Inflammatory macrophage (primary cell): Measurements from ENCODE around the gene ZNF805.
"Not testable (repeated sequence)": the region's sequence is repeated elsewhere in the genome, so short reads cannot be mapped to it uniquely, and the experiment has no call there.

Experiments used
- DNase-seq, 2 donors: peaks; one replicate each; pipeline ENCODE4 v3.0.0-alpha.2; 2020 to 2022

The ZNF805 gene

DNA sequence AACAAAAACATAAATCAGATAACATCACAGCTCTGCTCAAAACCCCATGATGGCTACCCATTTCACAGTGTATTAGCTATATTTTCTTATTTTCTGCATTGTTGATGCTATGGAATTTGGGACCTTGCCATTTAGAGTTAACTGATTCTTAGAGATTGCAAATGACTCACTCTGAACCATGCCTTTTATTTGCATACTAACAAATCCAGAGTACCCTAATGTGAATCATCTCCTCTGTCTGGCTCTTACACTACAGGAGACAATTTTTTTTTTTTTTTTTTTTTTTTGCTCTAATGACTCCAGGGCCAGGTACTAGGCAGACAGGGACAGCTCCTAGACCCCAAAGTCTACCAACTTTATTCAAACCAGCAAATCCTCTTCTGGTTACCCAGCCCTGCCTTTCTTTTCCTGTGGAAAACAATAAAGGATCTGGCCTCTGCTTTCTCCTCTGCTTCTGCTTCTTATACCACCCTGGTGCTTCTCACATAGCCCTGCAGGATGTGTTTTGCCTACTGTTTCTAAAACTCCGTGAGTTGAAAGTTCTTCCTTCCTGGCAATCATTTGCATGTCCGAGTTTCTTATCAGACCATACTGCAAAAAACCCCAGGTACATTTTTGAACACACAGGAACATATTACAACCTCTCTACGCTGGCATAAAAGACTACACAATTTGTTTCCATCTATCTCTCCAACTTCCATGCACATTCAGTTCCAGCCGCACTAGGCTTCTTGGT is 29.3 kb downstream of the ZNF805 start:
- no peak for DNase-seq

DNA sequence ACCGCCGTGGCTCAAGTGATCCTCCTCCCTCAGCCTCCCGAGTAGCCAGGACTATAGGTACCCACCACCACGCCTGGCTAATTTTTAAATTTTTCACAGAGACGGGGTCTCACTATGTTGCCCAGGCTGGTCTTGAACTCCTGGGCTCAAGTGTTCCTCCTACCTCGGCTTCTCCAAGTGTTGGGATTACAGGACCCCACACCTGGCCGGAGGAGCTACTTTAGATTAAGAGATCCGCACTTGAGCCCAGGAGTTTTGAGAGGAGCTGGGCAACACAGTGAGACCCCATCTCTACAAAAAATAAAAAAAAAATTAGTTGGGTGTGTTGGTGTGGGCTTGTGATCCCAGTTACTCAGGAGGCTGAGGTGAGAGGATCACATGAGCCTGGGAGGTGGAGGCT is 30.8 kb downstream of the ZNF805 start:
- DNase-seq = no peak

DNA sequence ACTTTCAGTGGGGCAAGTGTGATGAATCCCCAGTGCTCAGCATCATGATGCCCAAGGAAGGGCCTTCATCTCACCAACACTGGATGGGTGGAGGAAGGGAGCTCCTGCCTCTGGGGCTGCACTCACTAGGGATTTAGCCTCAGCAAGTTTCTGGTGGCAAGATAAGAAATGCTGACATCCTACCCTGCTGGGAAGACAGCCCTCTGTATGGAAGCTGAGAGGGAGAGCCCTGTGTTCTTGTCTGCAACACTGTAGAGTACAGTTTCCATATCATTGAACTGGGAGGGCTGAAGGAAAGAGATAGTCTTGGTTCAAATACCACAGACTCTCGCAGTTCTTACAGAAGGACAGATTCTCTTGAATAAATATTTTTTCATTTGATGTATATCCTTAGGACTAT is 32.6 kb downstream of the ZNF805 start:
- no peak for DNase-seq

DNA sequence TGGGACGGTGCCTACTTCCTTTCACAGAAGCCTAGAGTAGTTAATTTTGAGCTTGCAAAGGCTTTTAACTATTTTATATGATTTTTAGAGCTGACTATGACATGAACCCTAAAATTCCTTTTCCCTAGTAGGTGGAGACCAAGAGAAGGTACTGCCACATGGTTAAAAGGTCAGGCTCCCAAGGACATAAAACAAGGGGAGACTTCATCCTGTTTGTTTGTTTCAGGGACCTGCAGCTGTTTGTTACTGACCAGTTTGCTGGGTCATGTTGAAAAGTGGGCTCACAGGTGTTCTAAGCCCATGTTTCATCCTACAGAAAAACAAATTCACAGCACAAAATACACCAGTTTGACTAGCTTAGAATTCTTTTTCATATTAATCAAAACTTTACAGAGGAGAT is 36.0 kb downstream of the ZNF805 start:
- no peak for DNase-seq

DNA sequence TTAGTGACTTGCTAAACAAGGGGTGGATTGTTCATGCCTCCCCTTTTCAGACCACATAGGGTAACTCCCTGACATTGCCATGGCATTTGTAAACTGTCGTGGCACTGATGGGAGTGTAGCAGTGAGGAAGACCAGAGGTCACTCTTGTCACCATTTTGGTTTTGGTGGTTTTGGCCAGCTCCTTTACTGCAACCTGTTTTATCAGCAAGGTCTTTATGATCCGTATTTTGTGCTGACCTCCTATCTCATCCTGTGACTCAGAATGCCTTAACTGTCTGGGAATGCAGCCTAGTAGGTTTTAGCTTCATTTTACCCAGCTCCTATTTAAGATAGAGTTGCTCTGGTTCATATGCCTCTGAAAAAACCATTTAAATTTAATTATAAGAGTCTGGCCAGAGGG is 38.0 kb downstream of the ZNF805 start:
- not testable (repeated sequence) for DNase-seq

DNA sequence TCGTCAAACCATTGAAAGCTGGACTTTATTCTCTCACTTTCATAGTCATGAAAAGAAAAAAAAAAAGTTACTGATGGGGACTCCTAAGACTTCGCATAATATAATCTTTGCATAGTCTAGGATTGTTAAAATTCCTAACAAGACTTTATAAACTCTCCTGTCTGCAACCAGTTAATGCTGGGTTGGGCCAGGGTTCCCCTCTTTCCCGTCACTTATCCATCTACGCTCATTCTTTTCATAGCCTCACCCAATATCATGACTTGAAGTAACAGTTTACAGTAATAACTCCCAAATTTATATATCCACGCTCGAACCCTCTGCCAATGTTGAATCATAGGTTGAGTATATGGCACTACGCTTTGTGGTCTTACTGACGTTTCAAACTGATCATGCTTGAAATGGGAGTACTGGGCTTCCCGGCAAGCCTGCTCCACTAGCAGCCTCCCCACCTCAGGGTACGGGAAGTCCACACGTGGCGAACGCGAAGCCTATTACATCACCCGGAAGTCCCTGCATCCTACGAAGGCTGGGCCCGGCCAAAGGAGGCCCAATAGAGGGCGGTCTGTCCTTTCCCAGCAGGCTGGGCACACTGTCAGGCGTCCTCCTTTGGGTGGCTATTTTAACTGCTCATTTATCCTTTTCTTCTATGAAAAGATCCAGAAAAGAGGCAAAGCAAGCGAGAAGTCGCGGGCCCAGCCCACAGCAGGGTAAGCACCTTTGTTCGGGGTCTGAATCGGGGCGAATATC is 39.2 kb downstream of the ZNF805 start:
- DNase-seq = peak; percentile 91 to 95

DNA sequence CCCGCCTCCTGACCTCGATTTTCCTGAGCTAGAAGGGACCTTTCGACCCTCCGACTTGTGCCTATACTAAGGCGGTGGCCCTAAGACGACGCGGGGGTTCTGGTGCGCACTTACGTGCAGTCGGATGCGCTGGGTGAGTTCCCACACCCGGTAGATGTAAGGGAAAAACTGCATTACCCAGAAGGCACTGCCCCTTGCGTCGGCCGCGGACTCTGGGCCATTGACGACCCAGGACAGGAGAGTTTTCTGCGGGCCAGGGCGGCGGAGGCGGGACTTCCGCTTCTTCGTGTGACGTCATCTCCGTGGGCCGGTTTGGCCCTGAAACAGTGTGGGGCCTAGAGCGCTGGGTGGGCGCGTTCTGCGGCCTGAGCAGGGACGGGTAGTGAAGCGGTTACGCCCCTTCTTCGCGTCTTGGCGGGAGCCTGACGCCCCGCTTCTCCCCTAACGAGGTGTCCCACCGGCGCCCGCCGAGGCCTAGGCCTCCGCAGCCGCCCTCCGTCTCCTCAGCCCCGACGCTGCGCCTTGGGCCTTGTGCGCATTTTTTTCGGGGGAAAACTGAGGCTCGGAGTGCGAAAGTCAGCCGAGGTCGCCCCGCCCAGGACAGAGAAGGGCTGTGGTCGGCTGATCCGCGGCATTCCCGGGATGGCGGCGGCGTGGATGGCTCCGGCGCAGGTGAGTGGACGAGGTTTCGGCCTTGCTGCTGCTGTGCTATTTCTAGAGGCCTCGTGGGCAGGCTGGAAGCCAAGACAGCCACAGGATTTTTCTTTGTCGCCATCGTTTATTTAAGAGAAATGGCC is 39.9 kb downstream of the ZNF805 start, which contains the start of gene ZNF460:
Gene ZNF460, plus strand, starts transcription at position 321 of the 797 bp plus-strand sequence. Its CDS starts 322 bp downstream, at position 643.
- peak; percentile 99 for DNase-seq

DNA sequence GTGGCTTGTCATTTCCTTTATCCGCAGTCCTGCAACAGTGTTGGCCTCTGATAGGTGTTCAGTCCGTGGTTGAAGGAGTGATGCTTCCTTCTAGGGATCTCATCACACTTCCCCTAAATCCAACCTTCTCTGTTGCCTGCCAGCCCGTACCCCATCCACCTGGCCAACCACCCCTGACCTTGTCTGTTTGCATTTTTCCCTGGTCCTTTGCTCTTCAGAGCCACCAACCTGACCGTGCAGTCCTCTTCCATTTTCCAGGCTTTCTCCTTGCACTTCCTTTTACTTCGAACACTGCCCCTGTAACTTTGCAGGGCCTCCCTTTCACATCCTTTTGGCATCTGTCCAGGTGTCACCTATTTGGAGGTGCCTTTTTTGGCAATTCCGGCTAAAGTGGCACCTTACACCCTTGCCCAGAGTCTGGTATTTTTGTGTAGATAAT is 40.5 kb downstream of the ZNF805 start:
- peak; percentile 32 for DNase-seq

DNA sequence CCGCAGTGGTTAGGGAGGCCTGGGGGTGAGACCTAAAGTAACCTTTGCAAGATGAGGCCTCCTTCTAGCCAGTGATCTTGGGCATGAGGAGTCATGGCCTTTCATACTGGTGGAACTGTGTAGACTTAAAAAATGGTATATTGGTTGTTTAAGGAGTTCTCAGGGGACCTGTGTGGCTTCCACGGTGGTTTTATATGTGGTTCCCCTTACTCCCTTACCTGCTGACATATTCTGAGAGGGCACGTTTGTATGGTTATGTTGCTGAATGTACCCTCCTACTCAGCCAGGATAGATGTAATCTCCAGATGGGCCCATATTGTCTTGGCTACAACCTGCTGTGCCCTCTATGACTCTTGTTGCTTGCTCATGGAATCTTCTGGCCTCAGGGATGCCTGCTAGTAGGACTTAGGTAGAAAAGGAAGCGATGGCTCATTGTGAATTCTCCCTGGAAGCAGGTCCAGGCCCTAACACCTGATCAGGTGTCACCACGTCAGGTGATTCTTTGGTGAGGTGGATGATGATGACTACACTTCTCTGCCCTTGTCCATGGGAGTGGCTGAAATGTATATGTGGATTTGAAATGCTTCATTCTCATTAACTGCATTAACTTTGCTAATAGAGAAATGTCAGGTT is 41.7 kb downstream of the ZNF805 start:
- no peak for DNase-seq

DNA sequence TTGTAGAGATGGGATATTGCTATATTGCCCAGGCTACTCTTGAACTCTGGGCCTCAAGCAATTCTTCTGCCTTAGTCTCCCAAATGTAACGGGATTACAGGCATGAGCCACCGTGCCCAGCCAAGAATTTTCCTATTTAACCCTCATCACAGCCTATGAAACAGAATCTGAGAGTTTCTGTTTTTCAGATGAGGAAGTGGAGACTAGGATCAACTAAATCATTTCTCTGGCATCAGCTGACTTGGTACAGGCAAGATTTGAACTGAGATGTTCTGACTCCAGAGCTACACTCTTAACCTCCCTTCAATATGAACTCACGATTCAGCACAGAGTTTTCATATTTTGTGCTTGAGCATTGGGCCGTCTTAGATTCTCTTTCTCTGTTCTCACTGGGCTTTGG is 47.9 kb downstream of the ZNF805 start:
- DNase-seq = no peak

DNA sequence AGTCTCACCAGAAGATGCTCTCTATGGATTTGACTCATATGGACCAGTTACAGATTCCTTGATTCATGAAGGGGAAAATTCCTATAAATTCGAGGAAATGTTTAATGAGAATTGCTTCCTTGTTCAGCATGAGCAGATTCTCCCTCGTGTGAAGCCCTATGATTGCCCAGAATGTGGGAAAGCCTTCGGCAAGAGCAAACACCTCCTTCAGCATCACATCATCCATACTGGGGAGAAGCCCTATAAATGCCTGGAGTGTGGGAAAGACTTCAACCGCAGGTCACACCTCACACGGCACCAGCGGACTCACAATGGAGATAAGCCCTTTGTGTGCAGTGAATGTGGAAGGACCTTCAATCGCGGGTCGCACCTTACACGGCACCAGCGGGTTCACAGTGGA is 50.5 kb downstream of the ZNF805 start:
- no peak for DNase-seq

DNA sequence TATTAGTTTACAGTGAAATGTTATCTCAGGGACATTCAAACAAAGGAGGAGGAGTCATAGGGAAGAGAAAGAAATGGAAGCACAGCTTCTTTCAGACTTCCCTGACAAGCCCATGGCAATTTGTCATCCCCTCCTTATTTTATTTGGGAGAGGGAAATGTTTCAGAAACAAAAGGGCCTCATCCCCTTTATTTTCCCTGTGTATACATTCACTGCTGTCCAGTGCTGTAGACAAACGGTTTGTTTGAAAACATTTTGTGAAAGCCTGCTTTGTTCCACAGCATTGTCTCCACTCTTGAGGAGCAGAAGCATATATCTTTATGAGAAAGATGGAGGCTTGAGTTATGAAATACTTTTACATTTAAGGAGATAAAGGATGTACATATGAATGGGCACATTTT is 52.1 kb downstream of the ZNF805 start:
- DNase-seq = no peak

DNA sequence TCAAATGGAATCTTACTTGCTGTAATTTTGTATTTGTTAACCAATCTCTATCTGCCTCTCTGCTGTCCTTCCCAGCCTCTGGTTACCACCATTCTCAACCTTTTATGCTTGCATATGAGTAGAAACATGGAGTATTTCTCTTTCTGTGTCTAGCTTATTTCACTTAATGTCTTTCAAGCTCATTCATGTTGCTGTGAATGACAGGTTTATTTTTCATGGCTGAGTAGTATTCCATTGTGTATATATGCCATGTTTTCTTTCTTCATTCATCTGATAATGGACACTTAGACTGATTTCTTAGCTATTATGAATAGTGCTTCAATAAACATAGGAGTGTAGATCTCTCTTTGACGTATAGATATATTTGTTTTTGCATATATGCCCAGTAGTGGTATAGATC is 53.3 kb downstream of the ZNF805 start:
- no peak for DNase-seq

DNA sequence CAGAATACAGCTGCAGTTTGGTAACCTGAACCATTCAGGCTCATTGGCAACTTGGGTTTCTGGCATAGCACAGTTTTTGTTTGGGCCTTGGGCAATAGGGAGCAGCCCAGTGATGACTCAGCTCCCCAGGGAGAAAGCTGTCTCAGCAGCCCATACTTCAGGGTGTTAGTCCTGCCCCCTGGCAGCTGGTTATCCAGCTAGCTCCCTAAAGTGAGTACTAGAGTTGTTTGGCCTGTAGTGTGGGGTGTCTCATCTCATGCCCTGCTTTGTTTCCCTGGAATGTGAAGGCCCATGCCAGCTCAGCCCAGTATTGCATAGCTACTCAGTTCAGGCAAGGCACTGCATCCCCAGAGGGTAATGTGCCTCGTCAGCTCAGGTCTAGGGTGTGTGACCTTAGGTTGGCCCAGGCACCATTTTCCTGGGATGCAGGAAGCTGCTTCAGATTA is 61.6 kb downstream of the ZNF805 start:
- DNase-seq = no peak

DNA sequence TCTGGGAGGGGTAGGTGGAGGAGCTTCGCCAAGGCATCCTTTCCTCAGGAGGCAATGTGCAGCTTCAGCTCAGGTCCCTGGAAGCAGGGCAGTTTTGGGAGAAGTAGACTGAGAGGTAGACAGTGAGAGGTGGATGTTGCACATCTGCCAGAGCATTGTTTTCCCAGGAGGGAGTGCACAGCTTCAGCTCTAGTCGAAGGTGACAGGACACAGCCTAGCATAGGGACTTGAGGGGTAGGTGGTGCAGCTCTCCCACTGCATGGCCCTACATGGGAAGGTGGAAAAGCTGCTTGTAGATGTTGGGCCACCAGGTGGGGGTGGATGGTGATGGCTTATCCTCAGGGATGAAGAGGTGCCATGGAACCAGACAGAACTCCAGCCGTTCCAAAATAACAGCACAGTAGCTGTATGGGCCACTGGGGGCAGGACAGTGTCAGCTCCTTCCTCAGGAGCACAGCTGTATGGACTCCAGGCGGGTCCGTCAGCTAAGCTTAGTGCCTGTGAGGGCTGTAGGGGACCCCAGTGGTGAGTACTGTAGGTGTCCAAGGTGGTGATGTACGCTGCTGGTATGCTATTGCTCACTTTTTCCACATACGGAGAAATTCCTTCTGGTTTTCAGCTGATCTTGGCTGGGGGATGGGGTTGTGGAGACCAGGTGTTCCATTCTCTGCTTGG is 62.4 kb downstream of the ZNF805 start:
- no peak for DNase-seq
